HEK293 (cell line): ENCODE measurements around the gene ENTPD8.

Source experiments
- BCL11B ChIP-seq: fragments of 450-650 bp; formaldehyde crosslinking; IDR thresholded peaks from 2 replicates; pipeline ENCODE4 v1.5.1; 2016; ENCODE audit warnings: low read depth, missing biosample characterization, missing genetic modification characterization
- EGR2 ChIP-seq: fragments of 450-650 bp; formaldehyde crosslinking; IDR thresholded peaks from 2 replicates; pipeline ENCODE4 v1.5.1; 2016; ENCODE audit warnings: low read depth, missing biosample characterization, missing genetic modification characterization
- HOXD13 ChIP-seq: sonication (generic); formaldehyde crosslinking; IDR thresholded peaks from 2 replicates; pipeline ENCODE4 v1.8.0; 2022; ENCODE audit warnings: missing genetic modification reagents, borderline replicate concordance
- RBAK ChIP-seq: fragments of 450-650 bp; formaldehyde crosslinking; IDR thresholded peaks from 2 replicates; pipeline ENCODE4 v1.5.1; 2016; ENCODE audit warnings: missing biosample characterization, missing genetic modification characterization
- SP7 ChIP-seq: fragments of 450-650 bp; formaldehyde crosslinking; IDR thresholded peaks from 2 replicates; pipeline ENCODE4 v1.5.1; 2016; ENCODE audit warnings: missing biosample characterization, missing genetic modification characterization
- WT1 ChIP-seq: fragments of 450-650 bp; formaldehyde crosslinking; IDR thresholded peaks from 2 replicates; pipeline ENCODE4 v1.5.1; 2016; ENCODE audit warnings: missing biosample characterization, missing genetic modification characterization
- ZBTB8A ChIP-seq: fragments of 450-650 bp; formaldehyde crosslinking; IDR thresholded peaks from 2 replicates; pipeline ENCODE4 v1.5.1; 2016; ENCODE audit warnings: missing biosample characterization, missing genetic modification characterization
- ZFHX2 ChIP-seq: fragments of 450-650 bp; formaldehyde crosslinking; conservative IDR thresholded peaks from 2 replicates; pipeline ENCODE4 v1.5.1; 2016; ENCODE audit warnings: missing biosample characterization, missing genetic modification characterization
- ZIC2 ChIP-seq: fragments of 450-650 bp; formaldehyde crosslinking; IDR thresholded peaks from 2 replicates; pipeline ENCODE4 v1.5.1; 2016; ENCODE audit warnings: missing biosample characterization, missing genetic modification characterization
- ZNF133 ChIP-seq: fragments of 450-650 bp; formaldehyde crosslinking; IDR thresholded peaks from 2 replicates; pipeline ENCODE4 v1.5.1; 2016; ENCODE audit warnings: missing biosample characterization, missing genetic modification characterization
- ZNF155 ChIP-seq: fragments of 450-650 bp; formaldehyde crosslinking; IDR thresholded peaks from 2 replicates; pipeline ENCODE4 v1.5.1; 2016; ENCODE audit warnings: missing biosample characterization, missing genetic modification characterization
- ZNF16 ChIP-seq: fragments of 450-650 bp; formaldehyde crosslinking; IDR thresholded peaks from 2 replicates; pipeline ENCODE4 v1.5.1; 2016; ENCODE audit warnings: low read depth, missing biosample characterization, missing genetic modification characterization
- ZNF302 ChIP-seq: fragments of 450-650 bp; formaldehyde crosslinking; IDR thresholded peaks from 2 replicates; pipeline ENCODE4 v1.5.1; 2016; ENCODE audit warnings: missing biosample characterization, missing genetic modification characterization, low read depth
- ZNF335 ChIP-seq: fragments of 450-650 bp; formaldehyde crosslinking; conservative IDR thresholded peaks from 2 replicates; pipeline ENCODE4 v1.5.1; 2016; ENCODE audit warnings: missing biosample characterization, missing genetic modification characterization
- ZNF366 ChIP-seq: fragments of 450-650 bp; formaldehyde crosslinking; conservative IDR thresholded peaks from 2 replicates; pipeline ENCODE4 v1.5.1; 2016; ENCODE audit warnings: missing biosample characterization, missing genetic modification characterization
- ZNF404 ChIP-seq: fragments of 450-650 bp; formaldehyde crosslinking; IDR thresholded peaks from 2 replicates; pipeline ENCODE4 v1.5.1; 2017; ENCODE audit warnings: missing biosample characterization, missing genetic modification characterization
- ZNF558 ChIP-seq: fragments of 450-650 bp; formaldehyde crosslinking; IDR thresholded peaks from 2 replicates; pipeline ENCODE4 v1.5.1; 2016; ENCODE audit warnings: missing biosample characterization, missing genetic modification characterization
- ZNF561 ChIP-seq: fragments of 450-650 bp; IDR thresholded peaks from 2 replicates; pipeline ENCODE4 v1.5.1; 2018; ENCODE audit warnings: missing biosample characterization, missing genetic modification characterization, borderline replicate concordance
- ZNF629 ChIP-seq: fragments of 450-650 bp; formaldehyde crosslinking; IDR thresholded peaks from 2 replicates; pipeline ENCODE4 v1.5.1; 2017; ENCODE audit warnings: missing biosample characterization, missing genetic modification characterization
- ZNF837 ChIP-seq: fragments of 450-650 bp; formaldehyde crosslinking; IDR thresholded peaks from 2 replicates; pipeline ENCODE4 v1.5.1; 2016; ENCODE audit warnings: missing biosample characterization, missing genetic modification characterization
- TF ChIP-seq, protein P1 (sequence below): fragments of 450-650 bp; formaldehyde crosslinking; IDR thresholded peaks from 2 replicates; pipeline ENCODE4; 2016; ENCODE audit warnings: missing biosample characterization, missing genetic modification characterization
- TF ChIP-seq, protein P2 (sequence below): fragments of 450-650 bp; formaldehyde crosslinking; IDR thresholded peaks from 2 replicates; pipeline ENCODE4 v1.5.1; 2016; ENCODE audit warnings: missing biosample characterization, missing genetic modification characterization
- TF ChIP-seq, protein P3 (sequence below): sonication (generic); formaldehyde crosslinking; IDR thresholded peaks from 2 replicates; pipeline ENCODE4 v1.8.1; 2022; ENCODE audit warnings: mild to moderate bottlenecking, moderate library complexity, missing genetic modification reagents
- TF ChIP-seq, protein P4 (sequence below): fragments of 450-650 bp; formaldehyde crosslinking; IDR thresholded peaks from 2 replicates; pipeline ENCODE4 v1.5.1; 2016; ENCODE audit warnings: missing biosample characterization, missing genetic modification characterization
- TF ChIP-seq, protein P5 (sequence below): fragments of 450-650 bp; formaldehyde crosslinking; IDR thresholded peaks from 2 replicates; pipeline ENCODE4 v1.5.1; 2016; ENCODE audit warnings: missing biosample characterization, missing genetic modification characterization, borderline replicate concordance
- TF ChIP-seq, protein P6 (sequence below): fragments of 450-650 bp; formaldehyde crosslinking; IDR thresholded peaks from 2 replicates; pipeline ENCODE4 v1.5.1; 2016; ENCODE audit warnings: missing biosample characterization, missing genetic modification characterization

ENTPD8 gene

DNA sequence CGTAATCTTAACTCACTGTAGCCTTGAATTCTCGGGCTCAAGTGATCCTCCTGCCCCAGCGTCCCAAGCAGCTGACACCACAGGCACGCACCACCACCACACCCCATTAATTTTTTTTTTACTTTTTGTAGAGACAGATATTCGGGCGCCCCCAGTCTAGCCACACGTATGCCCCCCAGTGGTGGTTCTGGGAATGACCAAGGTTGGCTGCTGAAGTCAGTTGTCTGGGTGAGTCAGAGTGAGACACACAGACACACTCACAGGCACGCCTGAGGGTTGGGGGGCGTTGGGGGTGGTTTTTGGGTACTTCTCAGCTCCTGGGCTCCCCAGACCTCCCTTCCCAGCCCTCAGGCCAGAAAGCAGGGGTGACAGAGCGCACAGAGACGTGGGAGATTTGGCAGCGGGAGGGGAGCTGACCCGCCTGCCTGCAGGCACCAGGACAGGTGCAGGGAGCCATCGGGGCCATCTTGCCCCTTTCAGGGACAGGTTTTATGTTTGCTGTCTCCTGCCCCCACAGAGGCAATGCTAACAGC, 4.2 kb upstream of the ENTPD8 start (continued):
- no peak for TF ChIP-seq ZNF133 (tag by site-specific recombination)
- TF ChIP-seq ZNF335, result peak; percentile 51; the same call in 1 of the 2 replicates
- TF ChIP-seq ZFHX2 (tag by site-specific recombination), result peak; percentile 11; the same call in 1 of the 2 replicates
- TF ChIP-seq ZNF366 (tag by site-specific recombination), result no peak
- no peak for TF ChIP-seq HOXD13 (CRISPR knock-in tag)
- TF ChIP-seq ZNF558 (tag by site-specific recombination), result no peak
- TF ChIP-seq, protein P1, sequence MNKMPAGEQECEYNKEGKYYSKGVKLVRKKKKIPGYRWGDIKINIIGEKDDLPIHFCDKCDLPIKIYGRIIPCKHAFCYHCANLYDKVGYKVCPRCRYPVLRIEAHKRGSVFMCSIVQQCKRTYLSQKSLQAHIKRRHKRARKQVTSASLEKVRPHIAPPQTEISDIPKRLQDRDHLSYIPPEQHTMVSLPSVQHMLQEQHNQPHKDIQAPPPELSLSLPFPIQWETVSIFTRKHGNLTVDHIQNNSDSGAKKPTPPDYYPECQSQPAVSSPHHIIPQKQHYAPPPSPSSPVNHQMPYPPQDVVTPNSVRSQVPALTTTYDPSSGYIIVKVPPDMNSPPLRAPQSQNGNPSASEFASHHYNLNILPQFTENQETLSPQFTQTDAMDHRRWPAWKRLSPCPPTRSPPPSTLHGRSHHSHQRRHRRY (tag by site-specific recombination), result no peak
- TF ChIP-seq ZNF155 (tag by site-specific recombination), result no peak
- TF ChIP-seq EGR2 (tag by site-specific recombination), result no peak
- TF ChIP-seq, protein P2, sequence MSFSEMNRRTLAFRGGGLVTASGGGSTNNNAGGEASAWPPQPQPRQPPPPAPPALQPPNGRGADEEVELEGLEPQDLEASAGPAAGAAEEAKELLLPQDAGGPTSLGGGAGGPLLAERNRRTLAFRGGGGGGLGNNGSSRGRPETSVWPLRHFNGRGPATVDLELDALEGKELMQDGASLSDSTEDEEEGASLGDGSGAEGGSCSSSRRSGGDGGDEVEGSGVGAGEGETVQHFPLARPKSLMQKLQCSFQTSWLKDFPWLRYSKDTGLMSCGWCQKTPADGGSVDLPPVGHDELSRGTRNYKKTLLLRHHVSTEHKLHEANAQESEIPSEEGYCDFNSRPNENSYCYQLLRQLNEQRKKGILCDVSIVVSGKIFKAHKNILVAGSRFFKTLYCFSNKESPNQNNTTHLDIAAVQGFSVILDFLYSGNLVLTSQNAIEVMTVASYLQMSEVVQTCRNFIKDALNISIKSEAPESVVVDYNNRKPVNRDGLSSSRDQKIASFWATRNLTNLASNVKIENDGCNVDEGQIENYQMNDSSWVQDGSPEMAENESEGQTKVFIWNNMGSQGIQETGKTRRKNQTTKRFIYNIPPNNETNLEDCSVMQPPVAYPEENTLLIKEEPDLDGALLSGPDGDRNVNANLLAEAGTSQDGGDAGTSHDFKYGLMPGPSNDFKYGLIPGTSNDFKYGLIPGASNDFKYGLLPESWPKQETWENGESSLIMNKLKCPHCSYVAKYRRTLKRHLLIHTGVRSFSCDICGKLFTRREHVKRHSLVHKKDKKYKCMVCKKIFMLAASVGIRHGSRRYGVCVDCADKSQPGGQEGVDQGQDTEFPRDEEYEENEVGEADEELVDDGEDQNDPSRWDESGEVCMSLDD (tag by site-specific recombination), result peak; percentile 85; the same call in 1 of the 2 replicates
- TF ChIP-seq RBAK (tag by site-specific recombination), result no peak
- TF ChIP-seq BCL11B (tag by site-specific recombination), result 0 out of 2 replicates have a peak, but pooled peaks have one; percentile 28
- TF ChIP-seq ZNF16, result no peak
- TF ChIP-seq ZNF837 (tag by site-specific recombination), result no peak
- no peak for TF ChIP-seq WT1 (tag by site-specific recombination)
- TF ChIP-seq, protein P3, sequence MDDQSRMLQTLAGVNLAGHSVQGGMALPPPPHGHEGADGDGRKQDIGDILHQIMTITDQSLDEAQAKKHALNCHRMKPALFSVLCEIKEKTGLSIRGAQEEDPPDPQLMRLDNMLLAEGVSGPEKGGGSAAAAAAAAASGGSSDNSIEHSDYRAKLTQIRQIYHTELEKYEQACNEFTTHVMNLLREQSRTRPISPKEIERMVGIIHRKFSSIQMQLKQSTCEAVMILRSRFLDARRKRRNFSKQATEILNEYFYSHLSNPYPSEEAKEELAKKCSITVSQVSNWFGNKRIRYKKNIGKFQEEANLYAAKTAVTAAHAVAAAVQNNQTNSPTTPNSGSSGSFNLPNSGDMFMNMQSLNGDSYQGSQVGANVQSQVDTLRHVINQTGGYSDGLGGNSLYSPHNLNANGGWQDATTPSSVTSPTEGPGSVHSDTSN, result no peak
- TF ChIP-seq ZIC2 (tag by site-specific recombination), result no peak
- TF ChIP-seq ZNF302, result no peak
- no peak for TF ChIP-seq ZNF561 (tag by site-specific recombination)
- TF ChIP-seq, protein P4, sequence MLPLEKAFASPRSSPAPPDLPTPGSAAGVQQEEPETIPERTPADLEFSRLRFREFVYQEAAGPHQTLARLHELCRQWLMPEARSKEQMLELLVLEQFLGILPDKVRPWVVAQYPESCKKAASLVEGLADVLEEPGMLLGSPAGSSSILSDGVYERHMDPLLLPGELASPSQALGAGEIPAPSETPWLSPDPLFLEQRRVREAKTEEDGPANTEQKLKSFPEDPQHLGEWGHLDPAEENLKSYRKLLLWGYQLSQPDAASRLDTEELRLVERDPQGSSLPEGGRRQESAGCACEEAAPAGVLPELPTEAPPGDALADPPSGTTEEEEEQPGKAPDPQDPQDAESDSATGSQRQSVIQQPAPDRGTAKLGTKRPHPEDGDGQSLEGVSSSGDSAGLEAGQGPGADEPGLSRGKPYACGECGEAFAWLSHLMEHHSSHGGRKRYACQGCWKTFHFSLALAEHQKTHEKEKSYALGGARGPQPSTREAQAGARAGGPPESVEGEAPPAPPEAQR, result no peak
- TF ChIP-seq ZBTB8A (tag by site-specific recombination), result no peak
- TF ChIP-seq, protein P5, sequence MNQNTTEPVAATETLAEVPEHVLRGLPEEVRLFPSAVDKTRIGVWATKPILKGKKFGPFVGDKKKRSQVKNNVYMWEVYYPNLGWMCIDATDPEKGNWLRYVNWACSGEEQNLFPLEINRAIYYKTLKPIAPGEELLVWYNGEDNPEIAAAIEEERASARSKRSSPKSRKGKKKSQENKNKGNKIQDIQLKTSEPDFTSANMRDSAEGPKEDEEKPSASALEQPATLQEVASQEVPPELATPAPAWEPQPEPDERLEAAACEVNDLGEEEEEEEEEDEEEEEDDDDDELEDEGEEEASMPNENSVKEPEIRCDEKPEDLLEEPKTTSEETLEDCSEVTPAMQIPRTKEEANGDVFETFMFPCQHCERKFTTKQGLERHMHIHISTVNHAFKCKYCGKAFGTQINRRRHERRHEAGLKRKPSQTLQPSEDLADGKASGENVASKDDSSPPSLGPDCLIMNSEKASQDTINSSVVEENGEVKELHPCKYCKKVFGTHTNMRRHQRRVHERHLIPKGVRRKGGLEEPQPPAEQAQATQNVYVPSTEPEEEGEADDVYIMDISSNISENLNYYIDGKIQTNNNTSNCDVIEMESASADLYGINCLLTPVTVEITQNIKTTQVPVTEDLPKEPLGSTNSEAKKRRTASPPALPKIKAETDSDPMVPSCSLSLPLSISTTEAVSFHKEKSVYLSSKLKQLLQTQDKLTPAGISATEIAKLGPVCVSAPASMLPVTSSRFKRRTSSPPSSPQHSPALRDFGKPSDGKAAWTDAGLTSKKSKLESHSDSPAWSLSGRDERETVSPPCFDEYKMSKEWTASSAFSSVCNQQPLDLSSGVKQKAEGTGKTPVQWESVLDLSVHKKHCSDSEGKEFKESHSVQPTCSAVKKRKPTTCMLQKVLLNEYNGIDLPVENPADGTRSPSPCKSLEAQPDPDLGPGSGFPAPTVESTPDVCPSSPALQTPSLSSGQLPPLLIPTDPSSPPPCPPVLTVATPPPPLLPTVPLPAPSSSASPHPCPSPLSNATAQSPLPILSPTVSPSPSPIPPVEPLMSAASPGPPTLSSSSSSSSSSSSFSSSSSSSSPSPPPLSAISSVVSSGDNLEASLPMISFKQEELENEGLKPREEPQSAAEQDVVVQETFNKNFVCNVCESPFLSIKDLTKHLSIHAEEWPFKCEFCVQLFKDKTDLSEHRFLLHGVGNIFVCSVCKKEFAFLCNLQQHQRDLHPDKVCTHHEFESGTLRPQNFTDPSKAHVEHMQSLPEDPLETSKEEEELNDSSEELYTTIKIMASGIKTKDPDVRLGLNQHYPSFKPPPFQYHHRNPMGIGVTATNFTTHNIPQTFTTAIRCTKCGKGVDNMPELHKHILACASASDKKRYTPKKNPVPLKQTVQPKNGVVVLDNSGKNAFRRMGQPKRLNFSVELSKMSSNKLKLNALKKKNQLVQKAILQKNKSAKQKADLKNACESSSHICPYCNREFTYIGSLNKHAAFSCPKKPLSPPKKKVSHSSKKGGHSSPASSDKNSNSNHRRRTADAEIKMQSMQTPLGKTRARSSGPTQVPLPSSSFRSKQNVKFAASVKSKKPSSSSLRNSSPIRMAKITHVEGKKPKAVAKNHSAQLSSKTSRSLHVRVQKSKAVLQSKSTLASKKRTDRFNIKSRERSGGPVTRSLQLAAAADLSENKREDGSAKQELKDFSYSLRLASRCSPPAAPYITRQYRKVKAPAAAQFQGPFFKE (tag by site-specific recombination), result no peak
- TF ChIP-seq SP7 (tag by site-specific recombination), result peak; percentile 47
- TF ChIP-seq, protein P6, sequence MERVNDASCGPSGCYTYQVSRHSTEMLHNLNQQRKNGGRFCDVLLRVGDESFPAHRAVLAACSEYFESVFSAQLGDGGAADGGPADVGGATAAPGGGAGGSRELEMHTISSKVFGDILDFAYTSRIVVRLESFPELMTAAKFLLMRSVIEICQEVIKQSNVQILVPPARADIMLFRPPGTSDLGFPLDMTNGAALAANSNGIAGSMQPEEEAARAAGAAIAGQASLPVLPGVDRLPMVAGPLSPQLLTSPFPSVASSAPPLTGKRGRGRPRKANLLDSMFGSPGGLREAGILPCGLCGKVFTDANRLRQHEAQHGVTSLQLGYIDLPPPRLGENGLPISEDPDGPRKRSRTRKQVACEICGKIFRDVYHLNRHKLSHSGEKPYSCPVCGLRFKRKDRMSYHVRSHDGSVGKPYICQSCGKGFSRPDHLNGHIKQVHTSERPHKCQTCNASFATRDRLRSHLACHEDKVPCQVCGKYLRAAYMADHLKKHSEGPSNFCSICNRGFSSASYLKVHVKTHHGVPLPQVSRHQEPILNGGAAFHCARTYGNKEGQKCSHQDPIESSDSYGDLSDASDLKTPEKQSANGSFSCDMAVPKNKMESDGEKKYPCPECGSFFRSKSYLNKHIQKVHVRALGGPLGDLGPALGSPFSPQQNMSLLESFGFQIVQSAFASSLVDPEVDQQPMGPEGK (tag by site-specific recombination), result peak; percentile 85
- TF ChIP-seq ZNF404 (tag by site-specific recombination), result no peak
- 0 out of 2 replicates have a peak, but pooled peaks have one; percentile 28 for TF ChIP-seq ZNF629 (tag by site-specific recombination)
